Thymus (tissue), 14 donors: ENCODE measurements around the gene MON2. TPM values are rescaled to one million over a fixed set of nuclear protein-coding genes. Genes with fewer than 3 reads are reported as not detected.
A peak's percentile ranks its signal among the peaks of the same experiment; 100 is the strongest.

Source experiments
- DNase-seq, 9 donors: peaks; one replicate each; pipeline ENCODE4 v3.0.0-alpha.2; 2013; ENCODE audit warnings: low spot score in 9 of 9, low read depth in 6 of 9, missing footprints in 1 of 9
- H3K27ac ChIP-seq, 2 donors: one replicate each; pipeline ENCODE4 v1.5.1; 2013; ENCODE audit warnings: control low read depth in 1 of 2, low read depth in 1 of 2, low read length in 1 of 2, mild to moderate bottlenecking in 1 of 2, moderate library complexity in 1 of 2
- H3K27me3 ChIP-seq, 2 donors: one replicate each; pipeline ENCODE4 v1.5.1; 2013; ENCODE audit warnings: low read length in 1 of 2; ENCODE audit not compliant: control insufficient read depth in 2 of 2, insufficient read depth in 1 of 2
- H3K36me3 ChIP-seq, 2 donors: one replicate each; pipeline ENCODE4 v1.5.1; 2013; ENCODE audit warnings: low read length in 1 of 2, mild to moderate bottlenecking in 1 of 2, moderate library complexity in 1 of 2; ENCODE audit not compliant: control insufficient read depth in 2 of 2, insufficient read depth in 2 of 2
- H3K4me1 ChIP-seq, 2 donors: one replicate each; pipeline ENCODE4 v1.5.1; 2013; ENCODE audit warnings: low read length in 2 of 2; ENCODE audit not compliant: control insufficient read depth in 2 of 2, insufficient read depth in 2 of 2
- H3K4me3 ChIP-seq, 2 donors: one replicate each; pipeline ENCODE4 v1.5.1; 2013; ENCODE audit warnings: low read length in 2 of 2, control low read depth in 1 of 2, mild to moderate bottlenecking in 1 of 2
- H3K9me3 ChIP-seq, 2 donors: one replicate each; pipeline ENCODE4 v1.5.1; 2013; ENCODE audit warnings: low read length in 1 of 2, mild to moderate bottlenecking in 1 of 2; ENCODE audit not compliant: control insufficient read depth in 2 of 2, insufficient read depth in 1 of 2
- WGBS: extraction: QIAGEN DNeasy Blood & Tissue Kit; methylation state at CpG from one replicate; pipeline ENCODE4 v1.1.7; 2013; 5-methylcytosine and 5-hydroxymethylcytosine counted together
- long read RNA-seq, 10 donors: transcript quantifications; one replicate each; lab custom pipeline, GENCODE V29; 2026
- polyA plus RNA-seq: library from polyadenylated mRNA; stranded (reverse); fragments of 200-250 nt; gene quantifications from one replicate; pipeline ENCODE4 v1.2.3, GENCODE V29; 2013
- total RNA-seq: library from RNA; stranded (reverse); fragments of 120-200 nt; gene quantifications from one replicate; pipeline ENCODE4 v1.2.4, GENCODE V29; 2013
- donor health status: healthy.

The MON2 gene
- total RNA-seq (21.4 TPM), polyA plus RNA-seq (32.7 TPM)
- long read RNA-seq, donor 1: 0 reads
- long read RNA-seq, donor 2: 0 reads
- long read RNA-seq, donor 3, full-length matches to known transcripts: 3 of 3 reads
- long read RNA-seq, donor 3, partial matches to known transcripts: 0 of 3 reads
- long read RNA-seq, donor 3, other reads (novel, unspliced or antisense): 0 of 3 reads
- long read RNA-seq, donor 4, partial matches to known transcripts: 0 of 3 reads
- long read RNA-seq, donor 4, other reads (novel, unspliced or antisense): 0 of 3 reads
- long read RNA-seq, donor 5, full-length matches to known transcripts: 3 of 15 reads
- long read RNA-seq, donor 5, partial matches to known transcripts: 12 of 15 reads
- long read RNA-seq, donor 5, other reads (novel, unspliced or antisense): 0 of 15 reads
- long read RNA-seq, donor 6, partial matches to known transcripts: 16 of 16 reads
- long read RNA-seq, donor 6, other reads (novel, unspliced or antisense): 0 of 16 reads
- long read RNA-seq, donor 7, full-length matches to known transcripts: 3 of 3 reads
- long read RNA-seq, donor 7, partial matches to known transcripts: 0 of 3 reads
- long read RNA-seq, donor 7, other reads (novel, unspliced or antisense): 0 of 3 reads
- long read RNA-seq, donor 8, partial matches to known transcripts: 0 of 1 reads
- long read RNA-seq, donor 8, other reads (novel, unspliced or antisense): 0 of 1 reads
- long read RNA-seq, donor 9, full-length matches to known transcripts: 3 of 3 reads
- long read RNA-seq, donor 9, partial matches to known transcripts: 0 of 3 reads
- long read RNA-seq, donor 9, other reads (novel, unspliced or antisense): 0 of 3 reads
- long read RNA-seq, donor 10: 0 reads

DNA sequence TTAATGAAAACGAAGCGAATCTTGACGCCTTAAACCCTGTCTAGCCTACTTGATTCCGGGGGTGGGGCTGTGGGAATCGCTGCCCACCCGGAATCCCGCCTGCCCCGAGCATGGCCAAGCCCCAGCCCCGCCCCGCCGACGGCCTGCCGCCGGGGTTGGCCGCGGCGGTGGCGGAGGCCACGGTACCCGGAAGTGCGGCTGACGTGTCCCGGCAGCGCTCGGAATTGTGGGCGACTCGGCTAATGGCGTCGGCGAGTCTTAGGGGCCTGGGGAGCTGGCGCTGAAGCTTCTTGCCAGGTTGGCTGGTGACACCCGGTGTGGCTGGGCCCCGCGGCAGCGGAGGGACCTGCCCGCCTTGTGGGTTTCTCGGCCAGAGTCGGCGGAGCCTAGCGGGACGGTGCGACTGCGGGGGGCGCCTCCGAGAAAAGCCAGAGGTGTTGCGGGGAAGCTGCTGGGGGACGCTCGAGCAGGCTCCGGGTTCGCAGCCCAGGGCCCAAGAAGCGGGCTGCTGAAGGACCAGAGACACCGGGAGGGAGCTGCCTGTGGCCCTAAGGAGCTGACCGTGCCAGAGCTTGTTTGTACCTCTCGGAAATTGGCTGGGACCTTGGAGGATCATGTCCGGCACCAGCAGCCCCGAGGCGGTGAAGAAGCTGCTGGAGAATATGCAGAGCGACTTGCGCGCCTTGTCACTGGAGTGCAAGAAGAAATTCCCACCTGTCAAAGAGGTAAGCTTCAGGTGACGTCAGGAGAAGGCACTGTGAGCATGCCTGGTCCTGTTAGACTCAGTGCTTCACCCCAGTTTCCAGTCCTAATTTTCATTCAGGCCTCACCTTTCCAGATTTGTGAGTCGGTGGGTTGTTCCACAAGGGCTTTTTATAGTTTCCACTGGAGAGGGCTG, at the start of gene MON2:
Gene MON2 (plus strand): TSS at position 233 of the 898 bp plus-strand sequence. CDS start 382 bp downstream, at position 615.
- under 1% methylated on average over 62 of the region's 62 CpGs for WGBS
- peak; percentile 60 to 91 (median 74) for DNase-seq
- Histone ChIP-seq H3K9me3 (no peaks in the 10 kb centered on the region), H3K27me3 (no peaks in the 10 kb centered on the region), H3K4me1 (peaks cover 5 to 11% of the 10 kb centered on the region in 2 donors), H3K27ac (peak within 1 kb of the TSS; percentile 91 to 97), H3K4me3 (peak within 1 kb of the TSS; percentile 80 to 90), H3K36me3 (peaks cover 0 to 12% of the 10 kb centered on the region in 2 donors)

DNA sequence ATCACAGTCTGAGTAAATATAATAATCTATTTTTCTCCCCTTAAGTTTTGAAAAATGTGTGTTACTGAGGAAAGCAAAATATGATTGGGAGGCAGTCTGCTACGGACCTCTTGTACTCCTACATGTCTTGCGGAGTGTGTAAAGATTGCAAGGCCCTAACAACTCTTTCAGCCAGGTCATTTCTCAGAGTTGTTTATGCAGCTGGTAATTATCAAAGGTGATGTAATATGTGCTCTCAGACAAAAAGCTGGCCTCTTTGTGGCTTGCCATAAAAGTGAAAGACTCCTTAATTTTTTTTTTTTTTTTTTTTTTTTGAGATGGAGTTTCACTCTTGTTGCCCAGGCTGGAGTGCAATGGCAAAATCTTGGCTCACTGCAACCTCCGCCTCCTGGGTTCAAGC, 40.5 kb upstream of the MON2 start:
- Histone ChIP-seq H3K27ac (no peak overlapping the region), H3K4me3 (no peak overlapping the region), H3K4me1 (no peaks in the 10 kb centered on the region), H3K36me3 (no peaks in the 10 kb centered on the region), H3K9me3 (peaks cover 0 to 6% of the 10 kb centered on the region in 2 donors), H3K27me3 (no peaks in the 10 kb centered on the region)
- DNase-seq: no peak
- WGBS: 96% methylated on average over 3 of the region's 3 CpGs

DNA sequence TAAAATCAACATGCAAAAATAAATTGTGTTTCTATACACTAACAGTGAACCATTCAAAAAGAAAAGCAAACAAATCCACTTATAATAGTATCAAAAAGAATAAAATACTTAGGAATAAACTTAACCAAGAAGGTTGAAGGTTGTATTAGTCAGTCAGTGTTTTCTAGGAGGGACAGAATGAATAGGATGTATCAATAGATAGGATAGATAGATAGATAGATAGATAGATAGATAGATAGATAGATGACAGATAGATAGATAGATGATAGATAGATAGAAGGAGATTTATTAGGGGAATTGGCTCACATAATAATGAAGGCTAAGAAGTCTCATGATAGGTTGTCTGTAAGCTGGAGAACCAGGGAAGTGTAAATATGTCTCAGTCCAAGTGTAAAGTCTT, 37.2 kb upstream of the MON2 start:
- no peak for DNase-seq
- H3K9me3 ChIP-seq: peaks cover 0 to 6% of the 10 kb centered on the region in 2 donors
- H3K27ac ChIP-seq: no peak overlapping the region
- no peaks in the 10 kb centered on the region for H3K27me3 ChIP-seq
- no peak overlapping the region for H3K4me3 ChIP-seq
- H3K4me1 ChIP-seq: no peaks in the 10 kb centered on the region
- H3K36me3 ChIP-seq: no peaks in the 10 kb centered on the region

DNA sequence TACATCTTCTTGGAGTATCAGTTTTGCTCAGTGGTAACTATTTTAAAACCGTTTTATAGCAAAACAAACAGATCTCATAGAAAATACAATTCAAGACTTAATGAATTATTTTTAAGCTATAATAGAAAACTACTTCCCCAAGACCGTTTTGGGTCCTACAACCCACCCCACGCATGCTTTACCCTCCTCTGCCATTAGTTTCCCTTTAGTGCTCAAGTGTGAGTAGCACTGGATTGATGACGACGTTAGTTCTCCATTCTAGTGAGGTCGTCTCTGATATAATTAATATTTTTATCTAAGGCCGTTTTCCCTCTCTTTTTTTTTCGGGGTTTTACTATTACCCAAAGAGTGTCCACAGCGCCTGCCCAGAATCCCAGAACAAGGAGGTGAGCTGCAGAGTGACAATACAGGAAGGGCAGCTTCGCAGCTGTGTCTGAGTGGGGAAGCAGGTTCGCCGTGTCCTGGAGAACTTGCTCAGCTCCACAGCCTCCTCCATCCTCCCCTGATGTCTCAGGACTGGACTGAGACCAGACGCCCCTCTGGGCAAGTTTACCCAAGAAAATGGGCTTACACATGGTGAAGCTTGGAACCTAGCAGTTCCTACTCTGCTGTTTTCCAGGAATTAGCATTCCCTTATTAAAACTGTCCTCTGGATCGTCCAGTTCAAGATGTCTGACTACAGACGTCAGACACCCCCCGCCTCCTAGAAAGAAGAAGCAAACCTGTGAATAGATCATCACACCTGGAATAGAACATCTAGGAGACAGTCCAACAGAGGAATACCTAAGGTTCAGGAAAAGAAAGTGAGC, 31.9 kb upstream of the MON2 start:
- WGBS: 12% methylated on average over 16 of the region's 16 CpGs
- peak overlapping the region; percentile 25 to 37 for H3K4me3 ChIP-seq
- H3K9me3 ChIP-seq: no peaks in the 10 kb centered on the region
- DNase-seq: peak in 1 of 9 donors; percentile 4
- peaks cover 0 to 7% of the 10 kb centered on the region in 2 donors for H3K27me3 ChIP-seq
- peaks cover 11 to 17% of the 10 kb centered on the region in 2 donors for H3K4me1 ChIP-seq
- no peaks in the 10 kb centered on the region for H3K36me3 ChIP-seq
- H3K27ac ChIP-seq: no peak overlapping the region

- Histone ChIP-seq H3K4me3 (peak overlapping the region; percentile 25 to 37), H3K27ac (no peak overlapping the region)
- 3% methylated on average over 29 of the region's 29 CpGs for WGBS
Measured at GRCh38 chr12:62435303-62436163, 31.1 kb upstream of the MON2 start.

DNA sequence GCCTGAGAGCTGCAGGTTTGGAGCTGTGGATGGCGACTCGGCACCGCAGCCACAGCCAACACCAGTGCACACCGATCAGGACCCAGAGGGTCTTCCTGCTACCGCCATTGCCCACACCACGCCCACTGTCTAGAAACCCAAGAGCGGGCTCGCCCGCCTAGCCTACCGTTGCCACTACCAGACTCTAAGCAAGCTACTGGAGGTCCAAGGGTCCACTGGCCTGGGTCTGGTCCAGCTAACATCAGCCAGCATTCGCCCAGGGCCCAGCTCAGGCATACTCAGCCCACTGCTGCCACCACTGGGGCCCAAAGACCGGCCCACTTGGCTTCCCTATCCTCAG, 30.5 kb upstream of the MON2 start:
- DNase-seq: no peak
- H3K9me3 ChIP-seq: no peaks in the 10 kb centered on the region
- no peaks in the 10 kb centered on the region for H3K36me3 ChIP-seq
- H3K4me1 ChIP-seq: peaks cover 11 to 17% of the 10 kb centered on the region in 2 donors
- H3K27me3 ChIP-seq: peaks cover 0 to 7% of the 10 kb centered on the region in 2 donors
- no peak overlapping the region for H3K27ac ChIP-seq
- H3K4me3 ChIP-seq: no peak overlapping the region
- WGBS: 92% methylated on average over 12 of the region's 12 CpGs

More at GRCh38 chr12:62435303-62436163, 31.1 kb upstream of the MON2 start:
- Histone ChIP-seq H3K36me3 (no peaks in the 10 kb centered on the region), H3K27me3 (peaks cover 0 to 7% of the 10 kb centered on the region in 2 donors), H3K4me1 (peaks cover 11 to 17% of the 10 kb centered on the region in 2 donors), H3K9me3 (no peaks in the 10 kb centered on the region)
- peak in 7 of 9 donors; percentile 30 to 76 (median 46) for DNase-seq

DNA sequence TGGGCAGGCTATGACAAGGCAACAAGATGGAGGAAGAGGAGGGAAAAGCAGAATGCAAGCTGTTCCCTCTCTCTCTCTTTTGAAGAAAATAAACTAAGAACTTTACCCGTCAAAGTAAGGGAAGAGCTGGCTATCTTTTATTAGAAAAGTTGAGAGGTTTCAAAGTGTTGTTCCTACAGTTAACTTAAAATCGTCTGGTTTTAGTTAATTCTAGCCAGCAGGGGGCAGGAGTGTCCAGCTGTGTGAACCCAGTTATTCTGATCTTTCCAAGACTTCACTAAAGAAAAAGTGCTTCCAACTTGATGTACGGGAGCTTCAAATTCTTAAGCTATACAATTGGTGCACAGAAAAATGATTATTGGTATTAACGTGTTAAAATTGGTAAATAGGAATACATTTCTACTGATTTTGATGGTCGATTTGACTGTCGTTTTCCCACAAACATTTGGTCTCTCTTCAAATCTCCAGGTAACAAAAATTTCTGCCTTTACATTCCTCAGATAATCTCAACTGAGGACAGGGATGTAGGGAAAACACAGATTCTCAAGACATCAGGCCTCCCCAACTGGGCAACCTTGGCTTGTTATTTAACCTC, 28.4 kb upstream of the MON2 start:
- no peak overlapping the region for H3K4me3 ChIP-seq
- H3K4me1 ChIP-seq: peaks cover 11 to 17% of the 10 kb centered on the region in 2 donors
- no peaks in the 10 kb centered on the region for H3K36me3 ChIP-seq
- no peak overlapping the region for H3K27ac ChIP-seq
- peak in 8 of 9 donors; percentile 39 to 76 (median 52) for DNase-seq
- H3K27me3 ChIP-seq: peaks cover 0 to 7% of the 10 kb centered on the region in 2 donors
- WGBS: 36% methylated on average over 6 of the region's 6 CpGs
- no peaks in the 10 kb centered on the region for H3K9me3 ChIP-seq
